ENCODE data around the gene ANOS1.

- no peak for TF ChIP-seq CTCF (IDR thresholded peaks at IDR 0.05; ENCODE audit: poor library complexity, severe bottlenecking)
- TF ChIP-seq, protein P1, sequence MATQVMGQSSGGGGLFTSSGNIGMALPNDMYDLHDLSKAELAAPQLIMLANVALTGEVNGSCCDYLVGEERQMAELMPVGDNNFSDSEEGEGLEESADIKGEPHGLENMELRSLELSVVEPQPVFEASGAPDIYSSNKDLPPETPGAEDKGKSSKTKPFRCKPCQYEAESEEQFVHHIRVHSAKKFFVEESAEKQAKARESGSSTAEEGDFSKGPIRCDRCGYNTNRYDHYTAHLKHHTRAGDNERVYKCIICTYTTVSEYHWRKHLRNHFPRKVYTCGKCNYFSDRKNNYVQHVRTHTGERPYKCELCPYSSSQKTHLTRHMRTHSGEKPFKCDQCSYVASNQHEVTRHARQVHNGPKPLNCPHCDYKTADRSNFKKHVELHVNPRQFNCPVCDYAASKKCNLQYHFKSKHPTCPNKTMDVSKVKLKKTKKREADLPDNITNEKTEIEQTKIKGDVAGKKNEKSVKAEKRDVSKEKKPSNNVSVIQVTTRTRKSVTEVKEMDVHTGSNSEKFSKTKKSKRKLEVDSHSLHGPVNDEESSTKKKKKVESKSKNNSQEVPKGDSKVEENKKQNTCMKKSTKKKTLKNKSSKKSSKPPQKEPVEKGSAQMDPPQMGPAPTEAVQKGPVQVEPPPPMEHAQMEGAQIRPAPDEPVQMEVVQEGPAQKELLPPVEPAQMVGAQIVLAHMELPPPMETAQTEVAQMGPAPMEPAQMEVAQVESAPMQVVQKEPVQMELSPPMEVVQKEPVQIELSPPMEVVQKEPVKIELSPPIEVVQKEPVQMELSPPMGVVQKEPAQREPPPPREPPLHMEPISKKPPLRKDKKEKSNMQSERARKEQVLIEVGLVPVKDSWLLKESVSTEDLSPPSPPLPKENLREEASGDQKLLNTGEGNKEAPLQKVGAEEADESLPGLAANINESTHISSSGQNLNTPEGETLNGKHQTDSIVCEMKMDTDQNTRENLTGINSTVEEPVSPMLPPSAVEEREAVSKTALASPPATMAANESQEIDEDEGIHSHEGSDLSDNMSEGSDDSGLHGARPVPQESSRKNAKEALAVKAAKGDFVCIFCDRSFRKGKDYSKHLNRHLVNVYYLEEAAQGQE (IDR thresholded peaks at IDR 0.05; ENCODE audit: borderline replicate concordance): no peak
- no peak for TF ChIP-seq SMC3 (conservative IDR thresholded peaks at IDR 0.05; ENCODE audit: poor library complexity)
- no peak for TF ChIP-seq POLR2AphosphoS5 (IDR thresholded peaks at IDR 0.05)
- no peak for TF ChIP-seq EZH2 (IDR thresholded peaks at IDR 0.05; ENCODE audit: borderline replicate concordance, insufficient read depth, low read length, poor library complexity, severe bottlenecking)
- TF ChIP-seq RAD21 (conservative IDR thresholded peaks at IDR 0.05): no peak
- no peak for TF ChIP-seq EP300 (conservative IDR thresholded peaks at IDR 0.05; ENCODE audit: poor library complexity, severe bottlenecking)
- no peak for TF ChIP-seq TAF1 (IDR thresholded peaks at IDR 0.05; ENCODE audit: low read depth)
Observed at GRCh38 chrX:8548446-8548845, 183.5 kb downstream of the ANOS1 start.
